Activated T-cell treated with anti-CD3 and anti-CD28 coated beads, Interleukin-2, amount 50 U/mL, for 24 hours (primary cell): ENCODE results near the gene UST.

Source experiments
- DNase-seq: peaks from one replicate; pipeline ENCODE4 v3.0.0-alpha.2; 2020
- H3K27ac Mint-ChIP-seq: 2 replicates; pipeline ENCODE4 v1.8.0; 2020; ENCODE audit warnings: mild to moderate bottlenecking, mixed read lengths
- H3K27me3 Mint-ChIP-seq: 2 replicates; pipeline ENCODE4 v1.8.0; 2020; ENCODE audit warnings: mixed read lengths
- H3K36me3 Mint-ChIP-seq: 2 replicates; pipeline ENCODE4 v1.8.0; 2020; ENCODE audit warnings: low read depth, mixed read lengths
- H3K4me1 Mint-ChIP-seq: 2 replicates; pipeline ENCODE4 v1.8.0; 2020; ENCODE audit warnings: low read depth, mixed read lengths
- H3K4me3 Mint-ChIP-seq: 2 replicates; pipeline ENCODE4 v1.8.0; 2020; ENCODE audit warnings: mild to moderate bottlenecking, moderate library complexity, mixed read lengths
- H3K9me3 Mint-ChIP-seq: 2 replicates; pipeline ENCODE4 v1.8.0; 2020; ENCODE audit warnings: mixed read lengths

UST gene

DNA sequence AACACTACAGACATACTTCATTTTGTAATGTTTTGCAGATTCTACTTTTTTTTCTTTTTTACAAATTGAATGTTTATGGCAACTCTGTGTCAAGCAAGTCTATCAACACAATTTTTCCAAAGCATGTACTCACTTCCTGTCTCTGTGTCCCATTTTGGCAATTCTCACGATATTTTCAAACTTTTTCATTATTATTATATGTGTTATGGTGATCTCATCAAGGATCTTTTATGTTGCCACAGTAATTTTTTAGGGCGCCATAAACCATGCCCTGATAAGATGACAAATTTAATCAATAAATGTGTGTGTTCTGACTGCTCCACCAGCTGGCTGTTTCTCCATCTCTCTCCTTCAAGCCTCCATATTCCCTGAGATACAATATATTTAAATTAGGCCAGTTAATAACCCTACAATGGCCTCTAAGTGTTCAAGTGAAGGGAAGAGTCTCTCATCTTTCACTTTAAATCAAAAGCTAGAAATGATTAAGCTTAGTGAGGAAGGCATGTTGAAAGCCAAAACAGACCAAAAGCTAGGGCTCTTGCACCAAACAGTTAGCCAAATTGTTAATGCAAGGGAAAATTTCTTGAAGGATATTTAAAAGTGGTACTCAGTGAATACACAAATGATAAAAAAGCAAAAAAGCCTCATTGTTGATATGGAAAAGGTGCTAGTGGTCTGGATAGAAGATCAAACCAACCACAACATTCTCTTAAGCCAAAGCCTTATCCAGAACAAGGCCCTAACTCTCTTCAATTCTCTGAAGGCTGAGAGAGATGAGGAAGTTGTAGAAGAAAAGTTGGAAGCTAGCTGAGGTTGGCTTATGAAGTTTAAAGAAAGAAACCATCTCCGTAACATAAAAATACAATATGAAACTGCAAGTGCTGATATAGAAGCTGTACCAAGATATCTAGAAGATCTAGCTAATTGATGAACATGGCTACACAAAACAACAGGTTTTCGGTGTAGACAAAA is 376.3 kb downstream of the UST start:
- no peaks in the 10 kb centered on the region for H3K27me3 Mint-ChIP-seq
- no peak overlapping the region for H3K4me3 Mint-ChIP-seq
- H3K36me3 Mint-ChIP-seq = no peaks in the 10 kb centered on the region
- no peak for DNase-seq
- H3K9me3 Mint-ChIP-seq = peaks cover 14% of the 10 kb centered on the region
- H3K27ac Mint-ChIP-seq = peak overlapping the region; percentile 79
- H3K4me1 Mint-ChIP-seq = peaks cover 47% of the 10 kb centered on the region

DNA sequence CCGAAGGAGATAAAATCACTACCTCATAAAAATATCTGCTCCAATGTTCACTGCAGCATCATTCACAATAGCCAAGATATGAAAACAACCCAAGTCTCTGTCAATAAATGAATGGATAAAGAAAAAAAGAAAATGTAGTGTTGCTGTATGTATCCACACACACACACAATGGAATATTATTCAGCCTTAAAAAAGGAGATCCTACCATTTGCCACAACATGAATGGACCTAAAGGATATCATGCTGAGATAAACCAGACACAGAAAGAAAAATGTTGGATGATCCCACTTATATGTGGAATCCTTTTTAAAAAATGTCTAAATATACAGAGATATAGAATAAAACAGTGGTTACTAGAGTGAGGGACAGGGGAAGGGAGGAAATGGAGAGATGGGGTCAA is 378.5 kb downstream of the UST start:
- H3K36me3 Mint-ChIP-seq = no peaks in the 10 kb centered on the region
- no peak overlapping the region for H3K4me3 Mint-ChIP-seq
- H3K9me3 Mint-ChIP-seq = peaks cover 16% of the 10 kb centered on the region
- no peak for DNase-seq
- H3K27me3 Mint-ChIP-seq = no peaks in the 10 kb centered on the region
- H3K27ac Mint-ChIP-seq = no peak overlapping the region
- H3K4me1 Mint-ChIP-seq = peaks cover 62% of the 10 kb centered on the region
